BE2C (cell line): ENCODE measurements around the gene SLX4.

Source experiments
- DNase-seq: peaks from one replicate; pipeline ENCODE4 v3.0.0-alpha.2; 2020
- H3K27me3 ChIP-seq: fragments of 250-450 bp; sonication (Bioruptor Pico); 2 replicates; pipeline ENCODE4 v1.5.1; 2020; ENCODE audit warnings: mild to moderate bottlenecking
- H3K36me3 ChIP-seq: fragments of 250-450 bp; sonication (Bioruptor Pico); 2 replicates; pipeline ENCODE4 v1.5.1; 2020; ENCODE audit warnings: mild to moderate bottlenecking
- H3K4me1 ChIP-seq: fragments of 250-450 bp; sonication (Bioruptor Pico); 2 replicates; pipeline ENCODE4 v1.5.1; 2020
- H3K4me3 ChIP-seq: 2 replicates; pipeline ENCODE4 v1.5.1; 2011; ENCODE audit warnings: low read depth, low read length
- H3K9me3 ChIP-seq: fragments of 250-450 bp; sonication (Bioruptor Pico); 2 replicates; pipeline ENCODE4 v1.5.1; 2020
- TF ChIP-seq, protein P1 (sequence below): IDR thresholded peaks from 2 replicates; pipeline ENCODE4 v1.5.1; 2012; ENCODE audit warnings: mild to moderate bottlenecking, low read depth, low read length

Gene SLX4

GRCh38 chr16:3579776-3580175, 31.6 kb downstream of the SLX4 start:
- TF ChIP-seq, protein P1, sequence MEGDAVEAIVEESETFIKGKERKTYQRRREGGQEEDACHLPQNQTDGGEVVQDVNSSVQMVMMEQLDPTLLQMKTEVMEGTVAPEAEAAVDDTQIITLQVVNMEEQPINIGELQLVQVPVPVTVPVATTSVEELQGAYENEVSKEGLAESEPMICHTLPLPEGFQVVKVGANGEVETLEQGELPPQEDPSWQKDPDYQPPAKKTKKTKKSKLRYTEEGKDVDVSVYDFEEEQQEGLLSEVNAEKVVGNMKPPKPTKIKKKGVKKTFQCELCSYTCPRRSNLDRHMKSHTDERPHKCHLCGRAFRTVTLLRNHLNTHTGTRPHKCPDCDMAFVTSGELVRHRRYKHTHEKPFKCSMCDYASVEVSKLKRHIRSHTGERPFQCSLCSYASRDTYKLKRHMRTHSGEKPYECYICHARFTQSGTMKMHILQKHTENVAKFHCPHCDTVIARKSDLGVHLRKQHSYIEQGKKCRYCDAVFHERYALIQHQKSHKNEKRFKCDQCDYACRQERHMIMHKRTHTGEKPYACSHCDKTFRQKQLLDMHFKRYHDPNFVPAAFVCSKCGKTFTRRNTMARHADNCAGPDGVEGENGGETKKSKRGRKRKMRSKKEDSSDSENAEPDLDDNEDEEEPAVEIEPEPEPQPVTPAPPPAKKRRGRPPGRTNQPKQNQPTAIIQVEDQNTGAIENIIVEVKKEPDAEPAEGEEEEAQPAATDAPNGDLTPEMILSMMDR: no peak
- DNase-seq: no peak
- H3K4me3 ChIP-seq: no peak overlapping the region
- H3K27me3 ChIP-seq: no peaks in the 10 kb centered on the region
- peaks cover 7% of the 10 kb centered on the region for H3K36me3 ChIP-seq
- H3K9me3 ChIP-seq: no peaks in the 10 kb centered on the region
- H3K4me1 ChIP-seq: no peaks in the 10 kb centered on the region

DNA sequence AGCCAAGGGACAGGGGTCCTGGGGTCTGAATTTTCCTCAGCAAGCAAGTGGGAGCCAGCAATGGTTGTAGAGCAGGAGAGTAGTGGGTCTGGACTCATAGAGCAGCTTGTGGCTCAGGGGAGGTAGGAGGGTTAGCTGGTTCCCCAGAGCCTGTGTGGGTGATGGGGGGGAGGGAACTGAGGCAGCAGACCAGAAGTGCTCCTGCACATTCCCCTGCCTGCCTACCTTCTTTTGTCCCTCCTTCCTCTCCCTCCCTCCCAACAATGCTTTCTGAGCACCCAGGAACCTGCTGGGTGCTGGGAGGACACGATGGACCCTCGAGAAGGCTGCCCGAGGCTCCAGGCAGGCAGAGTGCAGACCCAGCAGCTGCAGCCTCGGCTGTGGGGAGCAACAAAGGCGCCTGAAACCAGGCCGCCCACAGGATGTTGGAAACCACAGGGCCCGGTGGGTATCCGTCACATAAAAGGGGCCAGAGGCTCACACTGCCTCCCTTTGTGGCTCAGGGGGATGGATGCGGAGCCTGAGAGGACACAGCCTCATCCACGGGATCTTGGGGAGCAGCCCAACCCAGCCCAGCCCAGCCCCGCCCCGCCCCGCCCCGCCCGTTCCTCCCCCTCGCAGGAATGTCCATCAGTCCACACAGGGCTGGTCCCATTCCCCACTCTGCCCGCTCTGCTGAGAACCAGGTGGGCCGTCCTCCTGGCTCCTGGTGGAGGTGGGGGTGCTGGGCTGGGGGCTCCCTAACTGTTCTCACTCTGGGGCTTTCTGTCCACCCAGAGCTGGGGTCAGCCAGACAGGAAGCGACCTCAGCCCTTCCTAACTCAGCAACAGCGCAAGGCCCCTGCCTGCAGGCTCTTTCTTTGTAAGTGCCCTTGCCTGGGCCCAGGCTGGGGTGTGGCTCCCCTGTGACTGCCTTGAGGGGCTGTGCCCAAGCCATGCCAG, 32.5 kb downstream of the SLX4 start:
- H3K27me3 ChIP-seq: no peaks in the 10 kb centered on the region
- H3K4me1 ChIP-seq: no peaks in the 10 kb centered on the region
- DNase-seq: no peak
- no peaks in the 10 kb centered on the region for H3K9me3 ChIP-seq
- H3K36me3 ChIP-seq: peaks cover 7% of the 10 kb centered on the region
- TF ChIP-seq, protein P1: no peak
- H3K4me3 ChIP-seq: no peak overlapping the region

GRCh38 chr16:3578121-3578520, 33.3 kb downstream of the SLX4 start:
- DNase-seq: no peak
- TF ChIP-seq, protein P1: no peak
- no peaks in the 10 kb centered on the region for H3K4me1 ChIP-seq
- H3K9me3 ChIP-seq: no peaks in the 10 kb centered on the region
- H3K27me3 ChIP-seq: no peaks in the 10 kb centered on the region
- peaks cover 3% of the 10 kb centered on the region for H3K36me3 ChIP-seq
- no peak overlapping the region for H3K4me3 ChIP-seq

DNA sequence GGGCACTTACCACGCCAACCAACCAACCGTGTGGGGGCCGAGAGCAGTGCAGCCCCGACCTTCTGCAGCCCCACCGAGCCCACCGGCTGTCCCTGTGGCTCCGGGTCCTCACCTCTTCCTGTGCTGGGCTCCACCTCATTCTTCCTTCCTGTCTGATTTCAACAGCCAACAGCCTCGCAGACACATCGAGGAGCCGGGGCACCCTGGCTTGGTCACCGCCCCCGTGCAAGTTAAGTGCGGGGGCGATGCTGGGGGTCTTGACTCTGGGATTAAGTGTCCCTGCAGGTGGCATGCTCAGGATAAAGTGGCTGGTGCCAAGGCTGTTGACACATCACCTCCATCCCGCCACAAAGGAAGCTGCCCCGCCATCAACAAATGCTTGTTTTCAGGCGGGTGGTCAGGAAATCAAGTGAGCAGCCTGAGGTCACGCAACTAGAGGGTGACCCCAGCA, 34.1 kb downstream of the SLX4 start, which contains the start of gene NLRC3:
NLRC3 (minus strand) TSS at position 102 of the 451 bp plus-strand sequence. CDS start 12,367 bp downstream, outside the sequence.
- Histone ChIP-seq H3K9me3 (no peaks in the 10 kb centered on the region), H3K4me3 (no peak within 1 kb of the TSS), H3K27me3 (no peaks in the 10 kb centered on the region), H3K36me3 (no peaks in the 10 kb centered on the region), H3K4me1 (no peaks in the 10 kb centered on the region)
- TF ChIP-seq, protein P1: no peak
- no peak for DNase-seq

DNA sequence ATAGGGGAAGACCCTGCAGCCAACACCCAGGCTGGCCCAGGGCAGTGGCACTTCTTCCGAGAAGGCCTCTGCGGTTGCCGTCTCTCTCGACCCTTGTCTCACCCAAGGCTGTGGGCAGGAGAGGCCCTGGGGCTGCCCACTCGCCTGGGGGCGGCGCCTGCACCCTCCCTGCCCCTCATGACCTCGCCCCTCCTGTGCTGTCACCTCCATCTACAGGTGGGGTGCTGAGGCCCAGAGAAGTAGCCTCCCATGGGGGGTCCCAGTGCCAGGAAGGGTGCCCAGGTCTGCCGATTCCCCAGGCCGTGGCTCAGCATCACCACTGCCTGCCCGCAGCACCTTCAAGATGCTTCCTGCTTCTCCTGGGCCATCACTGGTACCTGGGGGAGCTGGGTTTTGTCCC, 35.2 kb downstream of the SLX4 start:
- no peaks in the 10 kb centered on the region for H3K27me3 ChIP-seq
- no peak for DNase-seq
- H3K9me3 ChIP-seq: no peaks in the 10 kb centered on the region
- H3K36me3 ChIP-seq: no peaks in the 10 kb centered on the region
- TF ChIP-seq, protein P1: no peak
- H3K4me1 ChIP-seq: no peaks in the 10 kb centered on the region
- H3K4me3 ChIP-seq: no peak overlapping the region

GRCh38 chr16:3575491-3575890, 35.9 kb downstream of the SLX4 start:
- Histone ChIP-seq H3K36me3 (no peaks in the 10 kb centered on the region), H3K9me3 (no peaks in the 10 kb centered on the region), H3K4me1 (no peaks in the 10 kb centered on the region), H3K27me3 (no peaks in the 10 kb centered on the region), H3K4me3 (no peak overlapping the region)
- TF ChIP-seq, protein P1: no peak
- no peak for DNase-seq
